Activated effector memory CD4-positive, alpha-beta T cell treated with anti-CD3 and anti-CD28 coated beads, Interleukin-2, amount 50 U/mL, for 16 hours (primary cell): ENCODE data around the gene CT47A7.
"Not testable (repeated sequence)": the region's sequence is repeated elsewhere in the genome, so short reads cannot be mapped to it uniquely, and the experiment has no call there.

Experiments used
- DNase-seq: peaks from one replicate; pipeline ENCODE4 v3.0.0-alpha.2; 2020

Gene CT47A7

GRCh38 chrX:120956500-120956899 lies at the start of gene CT47A7:
TSS of gene CT47A7 (minus strand) at chrX:120956600. CDS start at chrX:120956345, 255 bp downstream.
- DNase-seq, result not testable (repeated sequence)

- DNase-seq, result no peak
Observed at GRCh38 chrX:121000589-121000988, 44.2 kb upstream of the CT47A7 start.

GRCh38 chrX:120999413-120999812 lies 43.0 kb upstream of the CT47A7 start:
- no peak for DNase-seq

GRCh38 chrX:120985660-120986059 lies 29.3 kb upstream of the CT47A7 start, which contains the start of gene CT47A1:
TSS of gene CT47A1 (minus strand) at chrX:120985760. CDS start at chrX:120985529, 231 bp downstream.
- DNase-seq, result not testable (repeated sequence)
